Astrocyte of the spinal cord (primary cell): ENCODE results near the gene VPS39.

Experiments used
- DNase-seq: peaks from one replicate; pipeline ENCODE4 v3.0.0; 2011; ENCODE audit warnings: low read depth, low spot score
- H3K4me3 ChIP-seq: 2 replicates; pipeline ENCODE4 v1.5.1; 2011; ENCODE audit warnings: low read depth, mild to moderate bottlenecking, low read length, moderate library complexity
- in situ Hi-C: cut with HindIII; loops from 2 replicates; pipeline ENCODE4 v1.10.0; 2017; ENCODE audit warnings: low sequenced_read_pairs
- TF ChIP-seq, protein P1 (sequence below): IDR thresholded peaks from 2 replicates; pipeline ENCODE4 v1.5.1; 2012; ENCODE audit warnings: low read depth, mild to moderate bottlenecking, low read length, inconsistent platforms

VPS39 gene, protein sequence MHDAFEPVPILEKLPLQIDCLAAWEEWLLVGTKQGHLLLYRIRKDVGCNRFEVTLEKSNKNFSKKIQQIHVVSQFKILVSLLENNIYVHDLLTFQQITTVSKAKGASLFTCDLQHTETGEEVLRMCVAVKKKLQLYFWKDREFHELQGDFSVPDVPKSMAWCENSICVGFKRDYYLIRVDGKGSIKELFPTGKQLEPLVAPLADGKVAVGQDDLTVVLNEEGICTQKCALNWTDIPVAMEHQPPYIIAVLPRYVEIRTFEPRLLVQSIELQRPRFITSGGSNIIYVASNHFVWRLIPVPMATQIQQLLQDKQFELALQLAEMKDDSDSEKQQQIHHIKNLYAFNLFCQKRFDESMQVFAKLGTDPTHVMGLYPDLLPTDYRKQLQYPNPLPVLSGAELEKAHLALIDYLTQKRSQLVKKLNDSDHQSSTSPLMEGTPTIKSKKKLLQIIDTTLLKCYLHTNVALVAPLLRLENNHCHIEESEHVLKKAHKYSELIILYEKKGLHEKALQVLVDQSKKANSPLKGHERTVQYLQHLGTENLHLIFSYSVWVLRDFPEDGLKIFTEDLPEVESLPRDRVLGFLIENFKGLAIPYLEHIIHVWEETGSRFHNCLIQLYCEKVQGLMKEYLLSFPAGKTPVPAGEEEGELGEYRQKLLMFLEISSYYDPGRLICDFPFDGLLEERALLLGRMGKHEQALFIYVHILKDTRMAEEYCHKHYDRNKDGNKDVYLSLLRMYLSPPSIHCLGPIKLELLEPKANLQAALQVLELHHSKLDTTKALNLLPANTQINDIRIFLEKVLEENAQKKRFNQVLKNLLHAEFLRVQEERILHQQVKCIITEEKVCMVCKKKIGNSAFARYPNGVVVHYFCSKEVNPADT

DNA sequence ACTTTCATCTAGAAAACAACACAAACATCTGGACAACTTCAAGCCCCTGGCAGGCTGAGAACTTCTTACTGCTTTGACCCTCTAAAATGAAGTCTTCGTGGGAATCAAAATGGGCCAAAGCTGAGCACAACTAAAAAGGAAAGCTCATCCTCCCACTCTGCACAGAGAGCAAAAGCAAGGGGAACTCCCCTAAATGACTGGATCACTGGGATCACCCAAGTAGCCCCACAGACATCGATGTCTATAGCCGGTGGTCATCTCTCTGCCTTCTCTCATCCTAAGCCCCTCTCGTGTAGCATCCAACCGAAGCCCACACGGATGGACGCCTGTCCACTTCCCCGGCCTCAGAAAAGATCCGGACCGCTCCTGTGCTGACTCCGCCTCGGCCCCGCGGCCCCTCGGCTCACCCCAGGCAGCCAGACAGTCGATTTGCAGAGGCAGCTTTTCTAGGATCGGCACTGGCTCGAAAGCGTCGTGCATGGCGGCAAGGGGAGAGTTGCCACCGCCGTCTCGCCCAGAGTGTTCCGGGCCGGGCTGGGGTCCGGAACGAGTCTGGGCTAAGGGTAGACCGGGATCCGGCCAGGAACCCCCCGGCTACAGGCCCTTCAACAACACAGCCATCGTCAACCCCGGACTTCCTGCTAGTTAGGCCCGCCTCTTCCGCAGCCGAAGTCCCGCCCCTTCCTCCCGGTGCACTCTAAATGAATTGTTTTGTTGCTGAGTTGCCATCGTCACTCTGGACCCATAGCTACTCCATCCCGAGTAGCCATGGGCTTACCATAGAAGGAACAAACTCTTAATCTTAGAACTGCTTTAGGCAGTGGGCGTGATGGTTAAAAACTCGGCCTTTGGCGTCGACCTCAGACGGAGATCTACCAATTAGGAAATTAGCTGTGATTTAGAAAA, at the start of gene VPS39:
VPS39 (minus strand) TSS at position 631 of the 906 bp plus-strand sequence; CDS start at position 480, 151 bp downstream.
- TF ChIP-seq, protein P1, sequence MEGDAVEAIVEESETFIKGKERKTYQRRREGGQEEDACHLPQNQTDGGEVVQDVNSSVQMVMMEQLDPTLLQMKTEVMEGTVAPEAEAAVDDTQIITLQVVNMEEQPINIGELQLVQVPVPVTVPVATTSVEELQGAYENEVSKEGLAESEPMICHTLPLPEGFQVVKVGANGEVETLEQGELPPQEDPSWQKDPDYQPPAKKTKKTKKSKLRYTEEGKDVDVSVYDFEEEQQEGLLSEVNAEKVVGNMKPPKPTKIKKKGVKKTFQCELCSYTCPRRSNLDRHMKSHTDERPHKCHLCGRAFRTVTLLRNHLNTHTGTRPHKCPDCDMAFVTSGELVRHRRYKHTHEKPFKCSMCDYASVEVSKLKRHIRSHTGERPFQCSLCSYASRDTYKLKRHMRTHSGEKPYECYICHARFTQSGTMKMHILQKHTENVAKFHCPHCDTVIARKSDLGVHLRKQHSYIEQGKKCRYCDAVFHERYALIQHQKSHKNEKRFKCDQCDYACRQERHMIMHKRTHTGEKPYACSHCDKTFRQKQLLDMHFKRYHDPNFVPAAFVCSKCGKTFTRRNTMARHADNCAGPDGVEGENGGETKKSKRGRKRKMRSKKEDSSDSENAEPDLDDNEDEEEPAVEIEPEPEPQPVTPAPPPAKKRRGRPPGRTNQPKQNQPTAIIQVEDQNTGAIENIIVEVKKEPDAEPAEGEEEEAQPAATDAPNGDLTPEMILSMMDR: no peak
- in situ Hi-C loops: no loop called here
- H3K4me3 ChIP-seq: peak within 1 kb of the TSS; percentile 94
- peak; percentile 88 for DNase-seq

DNA sequence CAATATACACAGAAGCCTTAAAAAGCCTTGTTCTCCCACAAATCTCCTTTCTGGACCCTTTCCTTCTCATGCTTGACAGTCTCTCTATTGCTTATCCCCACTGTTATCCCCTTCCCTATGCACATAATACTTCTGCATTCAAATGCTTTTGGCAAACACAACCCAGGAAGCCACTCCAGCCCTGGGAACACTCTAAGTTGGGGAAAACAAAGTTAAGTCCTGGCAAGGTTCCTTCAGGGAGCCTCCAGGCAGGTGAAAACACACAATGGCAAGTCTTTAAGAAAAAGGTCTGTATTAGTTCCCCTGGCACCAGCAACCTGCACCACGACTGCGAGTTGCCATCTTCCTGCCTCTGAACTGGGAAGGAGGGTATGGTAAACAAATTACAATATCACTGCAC, 45.2 kb upstream of the VPS39 start:
- in situ Hi-C loops: no loop called here
- DNase-seq: no peak
- TF ChIP-seq, protein P1: no peak
- no peak overlapping the region for H3K4me3 ChIP-seq

DNA sequence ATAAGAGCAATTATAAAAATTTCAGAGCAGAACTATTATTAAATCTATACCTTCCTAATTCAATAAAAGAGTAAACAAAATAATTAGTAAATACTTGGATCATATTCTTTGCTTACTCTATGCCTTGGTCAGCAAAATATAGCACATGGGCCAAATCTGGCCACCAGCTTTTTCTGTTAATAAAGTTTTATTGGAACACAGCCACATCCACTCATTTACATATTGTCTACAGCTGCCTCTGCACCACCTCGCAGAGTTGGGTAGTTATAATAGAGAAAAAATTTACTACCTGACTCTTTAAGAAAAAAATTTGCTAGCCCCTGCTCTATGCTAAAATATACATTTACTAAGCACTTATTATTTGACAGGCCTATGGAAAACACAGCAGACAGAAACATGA, 32.7 kb upstream of the VPS39 start:
- TF ChIP-seq, protein P1: no peak
- in situ Hi-C loops: no loop called here
- DNase-seq: no peak

DNA sequence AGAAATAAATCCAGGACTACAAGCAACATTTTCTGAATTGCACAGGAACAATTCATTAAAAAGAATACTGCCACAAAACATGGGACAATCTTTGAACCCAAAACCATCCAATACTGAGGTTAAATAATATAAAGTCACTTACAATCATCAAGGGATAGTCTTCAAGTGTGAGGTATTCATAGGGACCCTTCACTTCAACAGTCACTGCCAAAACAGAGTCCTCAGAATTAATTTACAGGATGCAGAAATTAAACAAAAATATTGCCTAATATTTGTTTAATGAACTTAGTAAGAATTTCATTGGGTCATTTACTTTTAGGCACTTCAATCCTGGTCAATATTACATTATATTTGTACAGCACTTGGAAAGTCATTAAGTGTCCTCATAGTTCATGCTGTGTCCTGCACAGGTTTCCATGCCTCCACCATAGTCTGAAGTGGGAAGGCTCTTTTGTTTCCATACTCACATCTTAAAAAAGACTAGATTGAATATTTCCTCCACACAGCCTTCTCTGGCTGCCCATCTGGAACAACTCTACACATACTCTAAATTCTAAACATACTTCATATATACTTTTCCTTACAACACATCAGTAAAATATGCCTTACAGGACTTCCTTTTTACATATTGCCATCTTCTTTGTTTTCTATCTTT, 31.6 kb upstream of the VPS39 start:
- TF ChIP-seq, protein P1: no peak
- in situ Hi-C loops: no loop called here
- DNase-seq: no peak
- no peak overlapping the region for H3K4me3 ChIP-seq

More for the DNA sequence above, 32.7 kb upstream of the VPS39 start:
- H3K4me3 ChIP-seq: no peak overlapping the region

DNA sequence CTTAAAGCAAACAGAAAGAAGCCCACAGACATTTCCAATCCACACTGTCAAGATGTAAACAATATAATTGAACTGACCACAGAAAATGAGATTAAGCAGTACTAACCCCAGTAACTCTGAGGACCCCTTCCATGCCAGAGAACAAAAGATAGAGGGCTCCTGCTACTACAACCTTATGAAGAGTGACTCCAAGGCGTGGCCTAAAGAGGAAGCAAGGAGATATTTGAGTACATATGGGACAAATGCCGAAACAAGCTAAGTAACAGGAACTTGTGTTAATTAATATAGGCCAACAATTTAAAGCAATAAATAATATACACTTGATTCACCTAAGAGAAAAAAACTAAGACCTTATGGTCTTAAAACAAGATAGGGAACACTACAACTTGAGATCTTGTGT, 25.0 kb upstream of the VPS39 start:
- no peak overlapping the region for H3K4me3 ChIP-seq
- DNase-seq: no peak
- TF ChIP-seq, protein P1: no peak
- in situ Hi-C loops: no loop called here
